IMR-90 (cell line): ENCODE data around the gene TUBB4A. TPM values are rescaled to one million over a fixed set of nuclear protein-coding genes. Genes with fewer than 3 reads are reported as not detected.

ENCODE experiments used
- ATAC-seq: fragments of 200-7000 bp; cut with Tn5 transposase; 2 replicates; pipeline ENCODE4 v1.9.1; 2020; ENCODE audit warnings: low read depth, mild to moderate bottlenecking, moderate library complexity
- BruUV-seq: library from RNA; stranded (reverse); fragments of 400-500 nt; replicated peaks from 2 replicates; lab custom pipeline; 2021; lab: Mats Ljungman, UMichigan
- CTCF ChIA-PET: fragments of 300-600 bp; formaldehyde crosslinking; extraction: SDS; loops from one replicate; lab custom pipeline; 2021; ENCODE audit warnings: antibody characterized with exemption; lab: Yijun Ruan, JAX
- POLR2A ChIA-PET: fragments of 300-600 bp; sonication (Branson Sonifier 250); formaldehyde crosslinking; loops from one replicate; lab custom pipeline; 2022; ENCODE audit warnings: antibody characterized with exemption; ENCODE audit not compliant: unreplicated experiment; lab: Charles Lee
- DNase-seq: peaks from one replicate; pipeline ENCODE4 v3.0.0; 2013
- H2AFZ ChIP-seq: replicated peaks from 2 replicates; pipeline ENCODE3; 2013; ENCODE audit warnings: low read length, mild to moderate bottlenecking; ENCODE audit not compliant: poor library complexity
- H2AK5ac ChIP-seq: 2 replicates; pipeline ENCODE4 v1.6.1; 2013; ENCODE audit warnings: low read depth, low read length, inconsistent platforms
- H2AK9ac ChIP-seq: replicated peaks from 2 replicates; pipeline ENCODE3; 2013; ENCODE audit warnings: mild to moderate bottlenecking, low read depth, low read length, moderate library complexity; ENCODE audit not compliant: poor library complexity
- H2BK120ac ChIP-seq: 2 replicates; pipeline ENCODE4 v1.6.1; 2013; ENCODE audit warnings: low read depth, low read length, inconsistent platforms
- H2BK15ac ChIP-seq: 3 replicates; pipeline ENCODE4 v1.6.1; 2013; ENCODE audit warnings: low read depth, low read length, inconsistent platforms
- H2BK20ac ChIP-seq: 2 replicates; pipeline ENCODE4 v1.6.1; 2013; ENCODE audit warnings: low read depth, mild to moderate bottlenecking, inconsistent platforms, low read length, moderate library complexity
- H2BK5ac ChIP-seq: 2 replicates; pipeline ENCODE4 v1.6.1; 2013; ENCODE audit warnings: mild to moderate bottlenecking, low read depth, low read length, inconsistent platforms; ENCODE audit not compliant: poor library complexity, severe bottlenecking
- H3K14ac ChIP-seq: replicated peaks from 2 replicates; pipeline ENCODE4 v1.6.1; 2013; ENCODE audit warnings: low read depth, low read length, inconsistent platforms
- H3K18ac ChIP-seq: 2 replicates; pipeline ENCODE4 v1.6.1; 2013; ENCODE audit warnings: low read depth, low read length, control low read depth
- H3K23ac ChIP-seq: 2 replicates; pipeline ENCODE4 v1.6.1; 2013; ENCODE audit warnings: low read depth, low read length, inconsistent platforms
- H3K27ac ChIP-seq: 2 replicates; pipeline ENCODE4 v1.5.1; 2013; ENCODE audit warnings: mild to moderate bottlenecking, control low read depth, low read length; ENCODE audit not compliant: insufficient read depth
- H3K27me3 ChIP-seq: 2 replicates; pipeline ENCODE4 v1.6.1; 2013; ENCODE audit warnings: low read length; ENCODE audit not compliant: control insufficient read depth, insufficient read depth
- H3K36me3 ChIP-seq: 2 replicates; pipeline ENCODE4 v1.6.1; 2013; ENCODE audit warnings: low read length, mixed read lengths; ENCODE audit not compliant: control insufficient read depth, insufficient read depth
- H3K4ac ChIP-seq: 2 replicates; pipeline ENCODE4 v1.6.1; 2013; ENCODE audit warnings: low read depth, low read length, inconsistent platforms
- H3K4me1 ChIP-seq: 2 replicates; pipeline ENCODE4 v1.6.1; 2013; ENCODE audit warnings: low read length, mixed read lengths; ENCODE audit not compliant: control insufficient read depth, insufficient read depth
- H3K4me2 ChIP-seq: 2 replicates; pipeline ENCODE4 v1.6.1; 2013; ENCODE audit warnings: low read depth, mild to moderate bottlenecking, control low read depth, low read length, moderate library complexity
- H3K4me3 ChIP-seq: 2 replicates; pipeline ENCODE4 v1.5.1; 2013; ENCODE audit warnings: low read depth, mild to moderate bottlenecking, control low read depth, low read length, moderate library complexity; ENCODE audit not compliant: insufficient read depth
- H3K56ac ChIP-seq: 2 replicates; pipeline ENCODE4 v1.6.1; 2013; ENCODE audit warnings: low read length, inconsistent platforms; ENCODE audit not compliant: insufficient read depth; ENCODE audit errors: extremely low read depth
- H3K79me1 ChIP-seq, 2 experiments: 2 replicates each; pipeline ENCODE4 v1.6.1; 2013; ENCODE audit warnings: low read length in 2 of 2, inconsistent platforms in 1 of 2, low read depth in 1 of 2
- H3K9ac ChIP-seq: 2 replicates; pipeline ENCODE4 v1.6.1; 2013; ENCODE audit warnings: low read depth, low read length, control low read depth
- H3K9me1 ChIP-seq: 2 replicates; pipeline ENCODE4 v1.6.1; 2013; ENCODE audit warnings: low read length, inconsistent platforms; ENCODE audit not compliant: insufficient read depth
- H3K9me3 ChIP-seq: 2 replicates; pipeline ENCODE4 v1.6.1; 2013; ENCODE audit warnings: low read length; ENCODE audit not compliant: control insufficient read depth, insufficient read depth
- H4K20me1 ChIP-seq: 2 replicates; pipeline ENCODE4 v1.6.1; 2013; ENCODE audit warnings: low read length, inconsistent platforms; ENCODE audit not compliant: insufficient read depth
- H4K5ac ChIP-seq: 2 replicates; pipeline ENCODE4 v1.6.1; 2013; ENCODE audit warnings: mild to moderate bottlenecking, low read depth, low read length, control low read depth
- H4K8ac ChIP-seq, 2 experiments: 2 replicates each; pipeline ENCODE4 v1.6.1; 2013; ENCODE audit warnings: low read depth in 2 of 2, low read length in 2 of 2, control low read depth in 1 of 2, inconsistent platforms in 1 of 2
- H4K91ac ChIP-seq: 2 replicates; pipeline ENCODE4 v1.6.1; 2013; ENCODE audit warnings: low read depth, low read length, inconsistent platforms; ENCODE audit not compliant: insufficient read depth
- BHLHE40 ChIP-seq: fragments of 150-350 bp; IDR thresholded peaks from 2 replicates; pipeline ENCODE4 v1.6.1; 2016; ENCODE audit warnings: mild to moderate bottlenecking, low read depth, low read length
- CEBPB ChIP-seq: IDR thresholded peaks from 2 replicates; pipeline ENCODE4 v1.6.1; 2012; ENCODE audit warnings: low read depth, low read length, improper control_type of control experiment
- CHD1 ChIP-seq: IDR thresholded peaks from 2 replicates; pipeline ENCODE4 v1.6.1; 2012; ENCODE audit warnings: low read depth, low read length, improper control_type of control experiment
- CTCF ChIP-seq: conservative IDR thresholded peaks from 2 replicates; pipeline ENCODE4 v1.5.1; 2012; ENCODE audit warnings: mild to moderate bottlenecking, low read depth, low read length, improper control_type of control experiment
- ELK1 ChIP-seq: fragments of 150-350 bp; IDR thresholded peaks from 2 replicates; pipeline ENCODE4 v1.6.1; 2016; ENCODE audit warnings: low read depth, mild to moderate bottlenecking, low read length, moderate library complexity, borderline replicate concordance
- MAFK ChIP-seq: IDR thresholded peaks from 2 replicates; pipeline ENCODE4 v1.6.1; 2012; ENCODE audit warnings: low read depth, low read length, improper control_type of control experiment
- MAZ ChIP-seq: IDR thresholded peaks from 2 replicates; pipeline ENCODE4 v1.6.1; 2012; ENCODE audit warnings: low read depth, mild to moderate bottlenecking, low read length, improper control_type of control experiment, moderate library complexity, borderline replicate concordance
- MXI1 ChIP-seq: IDR thresholded peaks from 2 replicates; pipeline ENCODE4 v1.6.1; 2012; ENCODE audit warnings: low read depth, mild to moderate bottlenecking, low read length, moderate library complexity, borderline replicate concordance
- NFE2L2 ChIP-seq: fragments of 150-350 bp; IDR thresholded peaks from 2 replicates; pipeline ENCODE4 v1.6.1; 2016; ENCODE audit warnings: low read depth, mild to moderate bottlenecking, low read length
- POLR2A ChIP-seq: IDR thresholded peaks from 2 replicates; pipeline ENCODE4 v1.6.1; 2012; ENCODE audit warnings: mild to moderate bottlenecking, low read depth, low read length
- RCOR1 ChIP-seq: IDR thresholded peaks from 2 replicates; pipeline ENCODE4 v1.6.1; 2012; ENCODE audit warnings: mild to moderate bottlenecking, low read length, improper control_type of control experiment; ENCODE audit not compliant: insufficient replicate concordance
- RFX5 ChIP-seq: IDR thresholded peaks from 2 replicates; pipeline ENCODE4 v1.8.0; 2012; ENCODE audit warnings: low read depth, mild to moderate bottlenecking, low read length, moderate library complexity
- USF2 ChIP-seq: fragments of 150-350 bp; IDR thresholded peaks from 2 replicates; pipeline ENCODE4 v1.6.1; 2017; ENCODE audit warnings: mild to moderate bottlenecking, antibody characterized with exemption, low read length, low read depth
- WGBS, 2 experiments: methylation state at CpG; one replicate each; pipeline versions ENCODE4 v1.1.5 to v1.1.7; 2013; ENCODE audit warnings: missing lambda C conversion rate in 2 of 2; ENCODE audit not compliant: insufficient read length in 1 of 2; ENCODE audit errors: extremely low coverage in 2 of 2; 5-methylcytosine and 5-hydroxymethylcytosine counted together
- dilution Hi-C: fragments of 300-500 bp; cut with HindIII; formaldehyde crosslinking; loops from one replicate; pipeline ENCODE4 v1.14.3; 2018; ENCODE audit warnings: low sequenced_read_pairs; ENCODE audit not compliant: unreplicated experiment
- in situ Hi-C: fragments of 300-500 bp; cut with MboI; formaldehyde crosslinking; loops from 3 replicates; pipeline ENCODE4 v1.14.3; 2019; ENCODE audit warnings: low sequenced_read_pairs, inconsistent platforms, mixed read lengths
- intact Hi-C: fragments of 100-400 bp; cut with micrococcal nuclease; formaldehyde crosslinking; loops from 2 replicates; pipeline ENCODE4 v1.10.0; 2022
- polyA plus RNA-seq, 3 experiments: library from polyadenylated mRNA; depleted of rRNA; stranded (reverse); fragments of >200 nt; gene quantifications; 2 replicates each; pipeline ENCODE4 v1.2.3, GENCODE V29; 2012; ENCODE audit warnings: low replicate concordance in 1 of 3
- total RNA-seq: library from RNA; depleted of rRNA; stranded (reverse); fragments of >200 nt; gene quantifications from 2 replicates; pipeline ENCODE4 v1.2.3, GENCODE V29; 2012

Gene TUBB4A
- total and polyA plus RNA-seq, 2 of the 4 experiments (the other 2 are of a cell fraction) = not detected

GRCh38 chr19:6501740-6502648, at the start of gene TUBB4A (continued):
- TF ChIP-seq MXI1 (no peak), RFX5 (no peak), BHLHE40 (no peak)

GRCh38 chr19:6551091-6551490, 49.0 kb upstream of the TUBB4A start:
- CTCF ChIA-PET = no interaction called here
- Histone ChIP-seq H2BK15ac (no peak overlapping the region), H2AK5ac (no peak overlapping the region), H3K4ac (no peak overlapping the region), H3K36me3 (no peaks in the 10 kb centered on the region), H2BK120ac (no peak overlapping the region), H4K8ac (no peak overlapping the region), H3K4me1 (no peaks in the 10 kb centered on the region), H3K23ac (no peak overlapping the region), H2BK5ac (no peak overlapping the region), H2BK20ac (no peak overlapping the region), H3K18ac (no peak overlapping the region), H3K79me1 (no peaks in the 10 kb centered on the region), H2AK9ac (no peak overlapping the region), H4K20me1 (no peaks in the 10 kb centered on the region), H3K9ac (no peak overlapping the region), H3K9me3 (peaks cover 6% of the 10 kb centered on the region), H4K91ac (no peak overlapping the region), H4K5ac (no peak overlapping the region), H3K56ac (no peak overlapping the region), H3K14ac (no peak overlapping the region), H3K4me2 (no peak overlapping the region), H3K9me1 (no peaks in the 10 kb centered on the region), H3K4me3 (no peak overlapping the region), H3K27me3 (no peaks in the 10 kb centered on the region), H2AFZ (no peak overlapping the region), H3K27ac (no peak overlapping the region)
- POLR2A ChIA-PET = no interaction called here
- in situ Hi-C loops (no loop called here), intact Hi-C loops (no loop called here), dilution Hi-C loops (no loop called here)
- BruUV-seq = no TSS peak
- 40% methylated on average over 1 of the region's 3 CpGs; no CpG with 5 or more reads in 1 of the 2 experiments for WGBS, 2 experiments
- DNase-seq (no peak), ATAC-seq (no peak)
- no peak for TF ChIP-seq MAZ
- TF ChIP-seq CEBPB = no peak
- TF ChIP-seq NFE2L2 = no peak
- no peak for TF ChIP-seq MXI1
- TF ChIP-seq ELK1 = no peak
- no peak for TF ChIP-seq USF2
- no peak for TF ChIP-seq RCOR1
- TF ChIP-seq CTCF = no peak
- TF ChIP-seq CHD1 = no peak
- TF ChIP-seq POLR2A = no peak
- no peak for TF ChIP-seq MAFK
